ENCODE data around the gene P2RY8.
"Not testable (repeated sequence)": the region's sequence is repeated elsewhere in the genome, so short reads cannot be mapped to it uniquely, and the experiment has no call there.

Gene P2RY8

GRCh38 chrX:1561164-1561563 is 24.2 kb upstream of the P2RY8 start:
- Histone ChIP-seq H3K4me1 (ENCODE audit: control insufficient read depth, insufficient read depth, low read length) (no peaks in the 10 kb centered on the region), H3K9me3 (ENCODE audit: control insufficient read depth, insufficient read depth, low read length) (no peaks in the 10 kb centered on the region), H3K4me3 (ENCODE audit: low read depth, low read length) (no peak overlapping the region), H3K27me3 (ENCODE audit: control insufficient read depth, insufficient read depth, low read length) (no peaks in the 10 kb centered on the region), H3K36me3 (ENCODE audit: control insufficient read depth, insufficient read depth, low read length) (no peaks in the 10 kb centered on the region), H3K9ac (ENCODE audit: low read depth, low read length) (no peak overlapping the region)

DNA sequence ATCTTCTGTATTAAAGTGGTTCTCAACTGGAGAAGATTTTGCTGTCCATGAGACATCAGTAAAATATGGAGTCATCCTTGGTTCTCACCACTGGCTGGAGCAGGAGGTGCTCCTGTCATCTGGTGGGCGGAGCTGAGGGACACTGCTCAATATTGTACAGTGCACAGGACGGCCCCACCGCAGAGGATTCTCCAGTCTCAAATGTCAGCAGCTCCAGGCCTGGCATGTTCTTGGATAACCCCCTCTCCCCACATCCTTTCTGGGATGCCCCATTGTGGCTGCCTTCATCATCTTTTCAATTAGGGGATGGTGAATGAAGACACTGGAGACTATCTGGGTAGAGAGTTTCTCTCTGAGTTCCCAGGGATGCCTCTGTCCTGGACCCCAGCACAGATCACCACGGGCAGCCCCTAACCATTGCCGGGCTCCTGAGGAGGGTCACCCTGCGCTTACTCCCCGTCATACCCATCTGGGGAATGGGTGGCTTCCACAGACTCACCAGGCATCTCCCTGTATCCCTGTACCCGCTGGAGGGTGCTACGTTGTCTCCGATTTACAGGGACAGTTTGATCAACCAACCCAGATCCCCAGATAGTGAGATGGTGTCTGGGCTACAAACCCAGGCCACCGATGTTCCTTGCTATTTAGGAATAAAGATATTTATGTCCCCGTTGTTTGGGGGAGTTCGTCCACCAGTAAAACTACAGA is 21.9 kb upstream of the P2RY8 start:
- no peaks in the 10 kb centered on the region for H3K27me3 ChIP-seq (ENCODE audit: control insufficient read depth, insufficient read depth, low read length)
- no peaks in the 10 kb centered on the region for H3K4me1 ChIP-seq (ENCODE audit: control insufficient read depth, insufficient read depth, low read length)

GRCh38 chrX:1557442-1557841 is 20.5 kb upstream of the P2RY8 start:
- not testable (repeated sequence) for H3K9ac ChIP-seq (ENCODE audit: low read depth, low read length); H3K4me3 ChIP-seq (ENCODE audit: low read depth, low read length); H3K4me1 ChIP-seq (ENCODE audit: control insufficient read depth, insufficient read depth, low read length); H3K27me3 ChIP-seq (ENCODE audit: control insufficient read depth, insufficient read depth, low read length); H3K36me3 ChIP-seq (ENCODE audit: control insufficient read depth, insufficient read depth, low read length); H3K9me3 ChIP-seq (ENCODE audit: control insufficient read depth, insufficient read depth, low read length)

More for the DNA sequence above, 21.9 kb upstream of the P2RY8 start:
- no peak overlapping the region for H3K4me3 ChIP-seq (ENCODE audit: low read depth, low read length)
- H3K9me3 ChIP-seq (ENCODE audit: control insufficient read depth, insufficient read depth, low read length) = no peaks in the 10 kb centered on the region
- H3K9ac ChIP-seq (ENCODE audit: low read depth, low read length) = no peak overlapping the region
- no peaks in the 10 kb centered on the region for H3K36me3 ChIP-seq (ENCODE audit: control insufficient read depth, insufficient read depth, low read length)

- no peaks in the 10 kb centered on the region for H3K27me3 ChIP-seq (ENCODE audit: control insufficient read depth, insufficient read depth, low read length)
- H3K4me1 ChIP-seq (ENCODE audit: control insufficient read depth, insufficient read depth, low read length) = no peaks in the 10 kb centered on the region
- no peak overlapping the region for H3K4me3 ChIP-seq (ENCODE audit: low read depth, low read length)
- no peak overlapping the region for H3K9ac ChIP-seq (ENCODE audit: low read depth, low read length)
- no peaks in the 10 kb centered on the region for H3K36me3 ChIP-seq (ENCODE audit: control insufficient read depth, insufficient read depth, low read length)
- no peaks in the 10 kb centered on the region for H3K9me3 ChIP-seq (ENCODE audit: control insufficient read depth, insufficient read depth, low read length)
Measured at GRCh38 chrX:1555370-1555769, 18.4 kb upstream of the P2RY8 start.

GRCh38 chrX:1554469-1555210 is 17.7 kb upstream of the P2RY8 start:
- Histone ChIP-seq H3K9ac (ENCODE audit: low read depth, low read length) (no peak overlapping the region), H3K36me3 (ENCODE audit: control insufficient read depth, insufficient read depth, low read length) (no peaks in the 10 kb centered on the region), H3K27me3 (ENCODE audit: control insufficient read depth, insufficient read depth, low read length) (no peaks in the 10 kb centered on the region), H3K4me3 (ENCODE audit: low read depth, low read length) (no peak overlapping the region), H3K9me3 (ENCODE audit: control insufficient read depth, insufficient read depth, low read length) (no peaks in the 10 kb centered on the region), H3K4me1 (ENCODE audit: control insufficient read depth, insufficient read depth, low read length) (no peaks in the 10 kb centered on the region)

DNA sequence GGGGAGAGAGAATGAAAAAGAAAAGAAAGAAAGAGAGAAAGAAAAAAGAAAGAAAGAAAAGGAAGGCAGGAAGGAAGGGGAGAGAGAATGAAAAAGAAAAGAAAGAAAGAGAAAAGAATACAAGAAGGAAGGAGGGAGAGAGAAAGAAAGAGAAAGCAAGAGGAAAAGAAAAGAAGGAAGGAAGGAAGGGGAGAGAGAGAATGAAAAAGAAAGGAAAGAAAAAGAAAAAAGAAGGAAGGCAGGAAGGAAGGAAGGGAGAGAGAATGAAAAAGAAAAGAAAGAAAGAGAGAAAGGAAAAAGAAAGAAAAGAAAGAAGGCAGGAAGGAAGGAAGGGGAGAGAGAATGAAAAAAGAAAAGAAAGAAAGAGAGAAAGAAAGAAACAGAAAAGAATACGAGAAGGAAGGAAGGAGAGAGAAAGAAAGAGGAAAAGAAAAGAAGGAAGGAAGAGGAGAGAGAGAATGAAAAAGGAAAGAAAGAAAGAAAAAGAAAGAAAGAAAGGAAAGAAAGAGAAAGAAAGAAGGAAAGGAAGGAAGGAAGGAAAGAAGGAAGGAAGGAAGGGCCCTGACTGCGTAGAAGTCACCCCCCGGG is 15.1 kb upstream of the P2RY8 start:
- Histone ChIP-seq H3K4me3 (ENCODE audit: low read depth, low read length) (no peak overlapping the region), H3K9ac (ENCODE audit: low read depth, low read length) (no peak overlapping the region)

GRCh38 chrX:1546691-1547251 is 9.8 kb upstream of the P2RY8 start:
- H3K9me3 ChIP-seq (ENCODE audit: control insufficient read depth, insufficient read depth, low read length) = no peaks in the 10 kb centered on the region
- no peaks in the 10 kb centered on the region for H3K27me3 ChIP-seq (ENCODE audit: control insufficient read depth, insufficient read depth, low read length)
- no peak overlapping the region for H3K4me3 ChIP-seq (ENCODE audit: low read depth, low read length)
- H3K9ac ChIP-seq (ENCODE audit: low read depth, low read length) = no peak overlapping the region
- no peaks in the 10 kb centered on the region for H3K4me1 ChIP-seq (ENCODE audit: control insufficient read depth, insufficient read depth, low read length)
- H3K36me3 ChIP-seq (ENCODE audit: control insufficient read depth, insufficient read depth, low read length) = no peaks in the 10 kb centered on the region

More for the DNA sequence above, 15.1 kb upstream of the P2RY8 start:
- Histone ChIP-seq H3K9me3 (ENCODE audit: control insufficient read depth, insufficient read depth, low read length) (no peaks in the 10 kb centered on the region), H3K4me1 (ENCODE audit: control insufficient read depth, insufficient read depth, low read length) (no peaks in the 10 kb centered on the region), H3K27me3 (ENCODE audit: control insufficient read depth, insufficient read depth, low read length) (no peaks in the 10 kb centered on the region), H3K36me3 (ENCODE audit: control insufficient read depth, insufficient read depth, low read length) (no peaks in the 10 kb centered on the region)

GRCh38 chrX:1545776-1546408 is 8.9 kb upstream of the P2RY8 start:
- H3K27me3 ChIP-seq (ENCODE audit: control insufficient read depth, insufficient read depth, low read length) = no peaks in the 10 kb centered on the region
- no peaks in the 10 kb centered on the region for H3K9me3 ChIP-seq (ENCODE audit: control insufficient read depth, insufficient read depth, low read length)
- no peaks in the 10 kb centered on the region for H3K36me3 ChIP-seq (ENCODE audit: control insufficient read depth, insufficient read depth, low read length)
- no peak overlapping the region for H3K9ac ChIP-seq (ENCODE audit: low read depth, low read length)
- H3K4me3 ChIP-seq (ENCODE audit: low read depth, low read length) = no peak overlapping the region
- H3K4me1 ChIP-seq (ENCODE audit: control insufficient read depth, insufficient read depth, low read length) = no peaks in the 10 kb centered on the region

DNA sequence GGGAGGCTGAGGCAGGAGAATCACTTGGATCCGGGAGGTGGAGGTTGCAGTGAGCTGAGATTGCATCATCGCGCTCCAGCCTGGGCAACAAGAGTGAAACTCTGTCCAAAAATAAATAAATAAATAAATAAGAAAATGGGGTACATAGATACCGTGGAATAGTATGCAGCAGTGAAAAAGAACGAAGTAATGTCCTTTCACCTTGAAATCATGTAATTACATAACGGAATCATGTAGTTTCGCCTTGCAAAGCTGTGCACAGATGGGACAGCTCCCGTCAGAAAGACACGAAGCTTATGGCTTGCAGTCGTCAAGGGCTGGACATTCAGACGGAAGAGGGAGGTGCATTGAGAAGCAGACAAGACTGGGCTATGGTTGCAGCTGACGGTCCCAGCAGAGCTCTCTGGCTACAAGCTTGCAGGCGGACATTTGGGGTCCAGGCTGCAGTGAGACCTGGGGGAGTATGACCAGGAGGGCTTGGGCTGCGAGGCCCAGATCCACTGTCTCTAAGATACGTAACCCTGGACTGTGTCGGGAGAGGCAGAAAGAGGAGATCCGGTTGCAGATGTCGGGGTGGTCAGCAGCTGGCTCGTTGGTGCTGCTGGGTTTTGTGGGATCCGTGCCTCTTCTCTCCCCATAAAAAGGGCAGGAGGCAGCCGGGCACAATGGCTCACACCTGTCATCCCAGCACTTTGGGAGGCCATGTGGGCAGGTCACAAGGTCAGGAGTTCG is 6.2 kb upstream of the P2RY8 start:
- no peaks in the 10 kb centered on the region for H3K4me1 ChIP-seq (ENCODE audit: control insufficient read depth, insufficient read depth, low read length)
- no peaks in the 10 kb centered on the region for H3K9me3 ChIP-seq (ENCODE audit: control insufficient read depth, insufficient read depth, low read length)
- H3K36me3 ChIP-seq (ENCODE audit: control insufficient read depth, insufficient read depth, low read length) = no peaks in the 10 kb centered on the region

DNA sequence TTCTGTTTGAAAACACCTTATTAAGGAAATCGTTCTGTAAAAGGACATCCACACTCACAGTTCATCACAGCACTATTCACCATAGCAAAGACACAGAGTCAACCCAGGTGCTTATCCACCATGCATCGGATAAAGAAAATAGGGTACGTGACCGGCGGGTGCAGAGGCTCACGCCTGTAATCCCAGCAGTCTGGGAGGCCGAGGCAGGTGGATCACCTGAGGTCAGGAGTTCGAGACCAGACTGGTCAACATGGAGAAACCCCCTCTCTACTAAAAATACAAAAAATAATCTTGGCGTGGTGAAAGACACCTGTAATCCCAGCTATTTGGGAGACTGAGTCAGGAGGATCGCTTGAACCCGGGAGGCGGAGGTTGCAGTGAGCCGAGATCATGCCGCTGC is 2.2 kb upstream of the P2RY8 start:
- not testable (repeated sequence) for H3K9ac ChIP-seq (ENCODE audit: low read depth, low read length); H3K27me3 ChIP-seq (ENCODE audit: control insufficient read depth, insufficient read depth, low read length); H3K4me3 ChIP-seq (ENCODE audit: low read depth, low read length); H3K4me1 ChIP-seq (ENCODE audit: control insufficient read depth, insufficient read depth, low read length); H3K9me3 ChIP-seq (ENCODE audit: control insufficient read depth, insufficient read depth, low read length); H3K36me3 ChIP-seq (ENCODE audit: control insufficient read depth, insufficient read depth, low read length)

More for the DNA sequence above, 6.2 kb upstream of the P2RY8 start:
- no peak overlapping the region for H3K9ac ChIP-seq (ENCODE audit: low read depth, low read length)
- H3K27me3 ChIP-seq (ENCODE audit: control insufficient read depth, insufficient read depth, low read length) = no peaks in the 10 kb centered on the region
- H3K4me3 ChIP-seq (ENCODE audit: low read depth, low read length) = no peak overlapping the region

GRCh38 chrX:1537716-1538090 is 718 bp upstream of the P2RY8 start:
- H3K27me3 ChIP-seq (ENCODE audit: control insufficient read depth, insufficient read depth, low read length); H3K4me1 ChIP-seq (ENCODE audit: control insufficient read depth, insufficient read depth, low read length); H3K9me3 ChIP-seq (ENCODE audit: control insufficient read depth, insufficient read depth, low read length); H3K4me3 ChIP-seq (ENCODE audit: low read depth, low read length); H3K36me3 ChIP-seq (ENCODE audit: control insufficient read depth, insufficient read depth, low read length); H3K9ac ChIP-seq (ENCODE audit: low read depth, low read length): not testable (repeated sequence)

Measured in iPS-15b (cell line).